ENCODE data around the gene TMEM63B. TPM values are rescaled to one million over a fixed set of nuclear protein-coding genes. Genes with fewer than 3 reads are reported as not detected.
A peak's percentile ranks its signal among the peaks of the same experiment; 100 is the strongest.

The TMEM63B gene
- total RNA-seq, 1 donor from 2014 or later = 19.7 TPM

DNA sequence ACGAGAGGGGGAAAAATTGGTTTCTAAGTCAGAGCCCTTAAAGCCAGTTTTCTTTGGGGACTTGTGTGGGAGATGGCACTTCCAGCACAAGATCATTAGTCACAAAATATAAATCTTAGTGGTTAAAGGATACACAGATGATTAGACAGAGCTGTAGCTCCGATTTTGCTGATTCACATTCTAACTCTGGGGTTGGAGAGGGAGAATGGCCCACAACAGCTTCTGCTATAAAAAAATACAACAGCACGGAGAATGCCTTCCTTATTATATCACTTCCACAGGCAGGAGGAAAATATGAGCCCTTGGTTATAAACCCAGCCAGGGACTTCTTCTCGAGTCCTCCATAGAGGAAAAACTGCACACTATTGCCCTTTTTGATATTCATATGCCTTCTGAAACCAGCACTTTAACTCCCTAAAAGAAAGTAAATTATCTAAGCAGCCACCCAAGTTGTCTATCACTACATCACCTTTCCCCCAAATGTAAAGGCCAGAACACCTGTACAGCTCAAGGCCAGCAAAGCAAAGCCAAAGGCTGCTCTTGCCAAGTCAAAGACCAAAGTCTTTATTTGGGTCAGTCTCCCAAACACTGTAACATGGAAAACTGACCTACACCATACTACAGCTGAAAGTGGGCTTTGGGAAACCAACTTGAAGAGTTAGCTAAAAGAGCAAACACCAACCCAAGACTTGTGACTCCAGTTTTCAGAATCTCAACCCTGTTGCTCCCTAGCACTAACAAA lies 10.5 kb upstream of the TMEM63B start:
- Mint-ChIP-seq H3K9me3 (no peaks in the 10 kb centered on the region), H3K27ac (peak overlapping the region; percentile 64), H3K4me3 (no peak overlapping the region), H3K36me3 (ENCODE audit: low read depth) (peaks cover 42% of the 10 kb centered on the region), H3K4me1 (peaks cover 43% of the 10 kb centered on the region), H3K27me3 (no peaks in the 10 kb centered on the region)
- intact Hi-C loops (cut with micrococcal nuclease) = no loop called here
- DNase-seq = no peak

DNA sequence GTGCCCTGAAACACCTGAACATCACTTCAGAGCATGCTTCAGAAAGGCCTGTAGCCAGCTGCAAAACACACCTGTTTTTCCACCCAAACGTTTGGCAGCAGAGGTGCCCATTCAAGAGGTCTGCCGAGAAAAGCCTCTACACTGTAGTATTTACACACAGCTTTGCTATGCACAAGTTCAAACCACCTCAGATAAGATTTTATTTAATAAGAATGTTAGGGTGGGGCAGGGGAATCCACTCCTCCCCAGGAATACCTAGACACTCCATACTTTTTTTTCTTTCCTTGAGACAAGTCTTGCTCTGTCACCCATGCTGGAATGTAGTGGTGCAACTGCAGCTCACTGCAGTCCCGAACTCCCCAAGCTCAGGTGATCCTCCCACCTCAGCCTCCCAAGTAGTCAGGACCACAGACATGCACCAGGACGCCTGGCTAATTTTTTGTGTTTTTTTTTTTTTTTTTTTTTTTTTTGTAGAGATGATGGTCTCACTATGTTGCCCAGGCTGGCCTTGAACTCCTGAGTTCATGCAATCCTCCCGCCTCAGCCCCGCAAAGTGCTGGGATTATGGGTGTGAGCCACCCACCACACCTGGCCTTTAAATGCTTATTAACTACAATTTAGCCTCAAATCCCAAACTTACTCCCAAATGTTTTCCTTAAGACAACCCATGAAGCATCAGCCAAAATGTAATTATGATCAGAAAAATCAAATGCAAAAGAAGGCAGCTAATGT lies 9.8 kb upstream of the TMEM63B start:
- H3K4me3 Mint-ChIP-seq = no peak overlapping the region
- intact Hi-C loops (cut with micrococcal nuclease) = no loop called here
- DNase-seq = no peak
- peaks cover 44% of the 10 kb centered on the region for H3K4me1 Mint-ChIP-seq
- H3K27ac Mint-ChIP-seq = peak overlapping the region; percentile 11
- H3K27me3 Mint-ChIP-seq = no peaks in the 10 kb centered on the region
- H3K9me3 Mint-ChIP-seq = no peaks in the 10 kb centered on the region
- H3K36me3 Mint-ChIP-seq (ENCODE audit: low read depth) = peaks cover 36% of the 10 kb centered on the region

DNA sequence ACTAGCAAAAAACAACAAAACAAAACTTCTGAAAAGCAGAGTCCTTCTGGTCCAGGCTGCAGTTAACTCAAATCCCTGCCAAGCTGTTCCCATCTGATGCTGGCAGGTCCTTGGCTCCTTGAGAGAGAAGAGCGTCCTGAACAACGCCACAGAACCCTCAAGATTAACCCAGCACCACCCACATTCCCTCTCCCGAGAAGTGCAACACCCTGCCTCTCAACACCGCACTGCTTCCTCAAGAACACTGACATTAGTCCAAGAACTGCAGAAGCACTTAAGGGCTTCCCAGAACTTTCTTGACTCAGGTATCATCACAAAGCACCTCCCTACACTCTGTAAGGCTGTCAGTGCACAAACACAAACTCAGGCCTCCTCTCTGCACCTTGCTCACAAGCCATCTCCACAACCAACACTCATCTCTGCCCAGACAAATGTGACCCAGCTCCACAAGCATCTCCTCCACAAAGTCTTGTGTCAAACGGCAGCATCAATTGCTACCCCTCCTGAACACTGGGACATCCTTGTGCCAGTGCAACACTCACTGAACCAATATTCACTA lies 7.6 kb upstream of the TMEM63B start:
- peaks cover 45% of the 10 kb centered on the region for H3K36me3 Mint-ChIP-seq (ENCODE audit: low read depth)
- no peak overlapping the region for H3K4me3 Mint-ChIP-seq
- H3K9me3 Mint-ChIP-seq = no peaks in the 10 kb centered on the region
- H3K4me1 Mint-ChIP-seq = peaks cover 66% of the 10 kb centered on the region
- intact Hi-C loops (cut with micrococcal nuclease) = no loop called here
- H3K27ac Mint-ChIP-seq = peak overlapping the region; percentile 27
- DNase-seq = no peak
- no peaks in the 10 kb centered on the region for H3K27me3 Mint-ChIP-seq

DNA sequence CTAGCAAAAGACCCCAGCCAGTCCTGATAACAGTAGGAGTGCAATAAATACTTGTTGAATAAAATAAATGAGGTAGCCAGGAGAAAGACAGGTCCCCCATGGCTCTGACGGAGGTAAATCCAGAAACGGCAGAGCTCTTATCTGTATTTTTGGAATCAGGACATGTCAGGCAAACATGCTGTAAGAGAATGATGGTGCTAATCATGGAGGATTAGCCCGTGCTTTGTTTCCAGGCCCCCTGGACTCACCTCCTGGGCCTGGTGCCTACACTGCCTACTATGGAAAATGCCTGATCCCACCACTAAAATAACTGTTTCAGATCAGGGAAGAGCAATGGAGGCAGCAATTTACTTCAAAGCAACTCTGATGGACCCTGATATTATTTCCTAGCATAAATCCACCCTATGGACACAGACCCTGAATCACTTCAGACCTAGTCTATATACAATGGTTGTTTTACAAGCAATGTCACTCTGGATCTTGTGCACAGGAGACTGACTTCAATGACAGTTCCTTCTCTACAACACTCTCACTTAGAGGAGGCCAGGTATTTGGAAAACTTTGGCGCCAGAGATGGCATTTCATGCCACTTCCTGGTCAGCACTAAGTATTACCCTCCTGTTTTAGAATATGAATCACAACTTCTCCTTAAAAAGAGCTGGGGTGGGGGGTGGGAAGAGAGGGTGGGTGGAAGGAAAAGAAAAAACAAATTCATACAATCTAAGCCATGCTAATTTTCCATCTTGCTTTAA lies 6.5 kb upstream of the TMEM63B start:
- Mint-ChIP-seq H3K4me1 (peaks cover 67% of the 10 kb centered on the region), H3K4me3 (no peak overlapping the region), H3K27ac (no peak overlapping the region), H3K27me3 (no peaks in the 10 kb centered on the region), H3K9me3 (no peaks in the 10 kb centered on the region), H3K36me3 (ENCODE audit: low read depth) (peaks cover 41% of the 10 kb centered on the region)
- DNase-seq = no peak
- intact Hi-C loops (cut with micrococcal nuclease) = no loop called here

DNA sequence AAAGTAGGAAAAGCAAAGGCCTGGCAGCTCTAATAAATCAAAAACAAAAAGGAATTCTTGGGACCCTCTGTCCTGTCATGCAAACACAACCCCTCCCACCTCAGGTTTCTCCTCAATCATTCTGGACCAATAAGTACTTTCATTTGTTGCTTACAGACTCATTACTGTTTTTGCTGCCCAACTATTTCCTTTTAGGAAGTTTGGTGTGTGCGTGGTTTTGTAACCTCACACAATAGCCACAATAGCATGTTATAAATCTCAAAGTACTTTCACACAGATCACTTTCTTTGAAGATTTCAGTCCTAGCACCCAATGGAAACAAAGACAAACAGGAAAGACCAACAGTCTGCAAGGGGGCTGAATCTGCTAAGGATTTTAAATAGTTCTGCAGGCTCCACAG lies 4.6 kb upstream of the TMEM63B start:
- no peaks in the 10 kb centered on the region for H3K27me3 Mint-ChIP-seq
- peaks cover 42% of the 10 kb centered on the region for H3K36me3 Mint-ChIP-seq (ENCODE audit: low read depth)
- peak; percentile 77 for DNase-seq
- peak overlapping the region; percentile 65 for H3K27ac Mint-ChIP-seq
- H3K4me3 Mint-ChIP-seq = peak overlapping the region; percentile 52
- no peaks in the 10 kb centered on the region for H3K9me3 Mint-ChIP-seq
- intact Hi-C loops (cut with micrococcal nuclease) = no loop called here
- H3K4me1 Mint-ChIP-seq = peaks cover 63% of the 10 kb centered on the region

DNA sequence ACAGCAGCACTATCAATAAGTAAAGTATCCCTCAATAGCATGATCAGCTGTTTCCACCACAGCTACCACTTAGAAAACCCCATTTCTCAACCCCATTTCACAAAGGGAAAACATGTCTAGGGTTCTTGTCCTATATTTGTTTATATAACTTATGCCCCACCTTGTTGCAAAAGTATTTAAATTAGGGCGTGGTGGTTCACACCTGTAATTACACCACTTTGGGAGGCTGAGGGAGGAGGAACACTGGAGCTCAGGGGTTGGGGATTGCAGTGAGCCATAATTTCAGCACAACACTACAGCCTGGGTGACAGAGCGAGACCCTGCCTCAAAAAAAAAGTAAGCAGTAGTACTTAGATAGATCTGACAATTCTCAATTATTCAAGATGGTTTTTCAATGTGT lies 3.8 kb upstream of the TMEM63B start:
- H3K27ac Mint-ChIP-seq = peak overlapping the region; percentile 65
- intact Hi-C loops (cut with micrococcal nuclease) = no loop called here
- H3K4me1 Mint-ChIP-seq = peaks cover 64% of the 10 kb centered on the region
- peak overlapping the region; percentile 52 for H3K4me3 Mint-ChIP-seq
- DNase-seq = no peak
- peaks cover 38% of the 10 kb centered on the region for H3K36me3 Mint-ChIP-seq (ENCODE audit: low read depth)
- H3K27me3 Mint-ChIP-seq = no peaks in the 10 kb centered on the region
- no peaks in the 10 kb centered on the region for H3K9me3 Mint-ChIP-seq

DNA sequence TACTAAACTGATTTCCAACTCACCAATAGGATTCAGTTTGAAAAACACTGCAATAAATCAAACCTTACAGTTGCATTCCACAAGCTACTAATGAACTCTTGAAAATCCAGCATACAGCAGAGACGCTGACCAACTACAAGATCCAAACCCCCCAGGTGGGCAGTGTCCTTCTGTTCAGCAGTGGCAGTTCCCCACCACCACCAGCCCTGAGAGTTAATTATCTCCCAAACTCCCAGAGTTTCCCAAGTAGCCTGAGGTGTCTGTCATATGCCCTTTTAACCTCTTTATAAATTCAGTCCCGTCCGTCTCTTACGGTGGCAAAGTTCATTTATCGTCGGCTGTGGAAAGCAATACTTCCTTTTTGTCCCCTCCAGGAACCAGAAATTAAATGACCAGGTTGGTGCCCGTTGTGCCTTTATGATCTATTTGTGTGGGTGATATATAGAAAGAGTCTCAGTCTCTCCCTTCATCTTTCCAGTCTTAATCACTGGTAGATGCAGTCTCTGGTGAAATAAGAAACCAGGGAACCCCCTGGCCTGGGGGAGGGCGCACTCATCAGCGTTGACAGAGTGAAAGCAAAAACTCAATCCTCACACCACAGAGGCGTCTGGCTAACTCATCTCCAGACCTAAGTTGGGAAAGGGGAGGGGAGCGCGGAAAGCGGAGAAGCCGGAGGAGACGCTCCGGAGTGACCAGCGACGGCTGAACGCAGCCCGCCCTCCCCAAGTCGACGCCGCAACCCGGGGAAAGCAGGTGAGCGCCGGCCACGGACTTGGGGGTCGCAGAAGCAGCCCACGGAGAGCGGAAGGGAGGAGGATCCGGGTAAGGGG lies 819 bp upstream of the TMEM63B start:
- Mint-ChIP-seq H3K4me3 (peak overlapping the region; percentile 86), H3K9me3 (no peaks in the 10 kb centered on the region), H3K4me1 (peaks cover 50% of the 10 kb centered on the region), H3K27me3 (no peaks in the 10 kb centered on the region), H3K36me3 (ENCODE audit: low read depth) (peaks cover 32% of the 10 kb centered on the region), H3K27ac (peak overlapping the region; percentile 99)
- DNase-seq = peak; percentile 92
- intact Hi-C loops (cut with micrococcal nuclease) = loop anchor here (1.0 to 5.0 kb wide), 8 partner anchors 24 to 498 kb away; partner anchors contain the start of genes CDC5L, GTPBP2, HSP90AB1 and SLC29A1

DNA sequence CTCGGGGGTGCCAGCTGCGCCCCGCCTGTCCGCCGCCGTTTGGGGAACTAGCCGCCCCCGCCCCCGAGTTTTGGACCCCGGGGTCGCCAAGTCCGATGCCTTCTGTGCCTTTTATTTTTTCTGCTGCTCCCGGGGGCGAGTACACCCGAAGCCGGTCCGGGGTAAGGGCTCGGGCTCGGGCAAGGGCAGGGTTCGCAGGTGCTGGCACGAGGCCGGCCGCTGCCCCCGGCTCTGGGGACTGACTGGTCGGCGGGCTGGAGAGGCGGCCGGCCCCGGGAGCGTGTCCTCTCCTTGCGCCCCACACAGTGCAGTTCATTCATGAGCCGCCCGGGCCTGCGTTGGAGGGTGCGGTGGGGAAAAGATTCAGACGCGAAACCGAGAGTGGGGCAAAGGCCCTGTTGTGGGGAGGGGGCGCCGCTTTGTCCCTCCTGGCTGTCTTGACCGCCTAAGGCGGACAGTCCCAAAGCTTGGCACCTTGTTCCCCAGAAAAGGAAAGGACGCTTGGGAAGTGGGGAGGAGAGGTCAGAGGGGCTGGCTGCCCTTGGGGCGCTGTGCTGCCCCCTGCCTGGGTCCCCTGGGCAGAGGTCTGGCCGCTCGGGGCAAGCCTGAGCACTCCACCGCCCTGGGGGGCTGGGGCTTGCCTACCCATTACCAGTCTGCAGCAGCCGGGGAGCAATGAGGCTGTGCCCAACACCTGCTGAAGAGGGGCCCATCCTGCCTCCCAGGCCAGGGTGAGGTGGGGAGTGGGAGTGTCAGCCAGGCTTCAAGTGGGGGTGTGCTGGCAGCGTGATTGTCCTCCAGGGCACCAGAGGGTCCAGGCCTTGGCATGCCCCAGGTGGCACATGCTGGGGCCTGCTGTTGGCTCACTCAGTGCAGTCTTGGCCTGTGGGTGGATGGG lies 915 bp downstream of the TMEM63B start:
- Mint-ChIP-seq H3K4me1 (peaks cover 47% of the 10 kb centered on the region), H3K27ac (peak overlapping the region; percentile 78), H3K9me3 (no peaks in the 10 kb centered on the region), H3K27me3 (no peaks in the 10 kb centered on the region), H3K36me3 (ENCODE audit: low read depth) (peaks cover 29% of the 10 kb centered on the region), H3K4me3 (peak overlapping the region; percentile 86)
- intact Hi-C loops (cut with micrococcal nuclease) = loop anchor here (5.0 kb wide), 1 partner anchor 356 kb away; the partner anchor contains the start of gene VEGFA
- peak; percentile 72 for DNase-seq

DNA sequence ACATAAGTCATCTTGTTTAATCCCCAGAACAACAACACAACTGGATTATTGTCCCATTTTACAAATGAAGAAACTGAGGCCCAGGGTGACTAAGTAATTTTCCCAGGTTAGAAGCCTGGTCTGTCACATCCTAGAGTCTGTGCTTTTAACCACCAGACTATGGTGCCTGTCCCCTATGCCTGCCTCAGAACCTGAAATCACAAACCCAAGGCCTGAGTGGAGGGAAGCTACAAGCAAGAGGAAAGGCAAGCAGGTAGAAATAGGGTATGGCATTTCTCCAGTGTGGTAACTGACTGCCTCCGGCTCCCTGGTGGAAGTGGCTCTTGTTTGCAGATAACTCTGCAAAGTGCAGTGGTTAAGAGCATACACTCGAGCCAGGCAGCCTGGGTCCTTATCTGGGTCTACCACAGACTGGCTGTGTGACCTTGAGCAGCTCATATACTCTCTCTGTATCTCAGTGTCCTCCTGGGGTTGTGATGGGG lies 2.5 kb downstream of the TMEM63B start:
- peak; percentile 63 for DNase-seq
- H3K4me3 Mint-ChIP-seq = peak overlapping the region; percentile 22
- H3K9me3 Mint-ChIP-seq = no peaks in the 10 kb centered on the region
- H3K36me3 Mint-ChIP-seq (ENCODE audit: low read depth) = peaks cover 15% of the 10 kb centered on the region
- intact Hi-C loops (cut with micrococcal nuclease) = loop anchor here (5.0 kb wide), 1 partner anchor 358 kb away; the partner anchor contains the start of gene VEGFA
- H3K4me1 Mint-ChIP-seq = peaks cover 32% of the 10 kb centered on the region
- no peaks in the 10 kb centered on the region for H3K27me3 Mint-ChIP-seq
- no peak overlapping the region for H3K27ac Mint-ChIP-seq

DNA sequence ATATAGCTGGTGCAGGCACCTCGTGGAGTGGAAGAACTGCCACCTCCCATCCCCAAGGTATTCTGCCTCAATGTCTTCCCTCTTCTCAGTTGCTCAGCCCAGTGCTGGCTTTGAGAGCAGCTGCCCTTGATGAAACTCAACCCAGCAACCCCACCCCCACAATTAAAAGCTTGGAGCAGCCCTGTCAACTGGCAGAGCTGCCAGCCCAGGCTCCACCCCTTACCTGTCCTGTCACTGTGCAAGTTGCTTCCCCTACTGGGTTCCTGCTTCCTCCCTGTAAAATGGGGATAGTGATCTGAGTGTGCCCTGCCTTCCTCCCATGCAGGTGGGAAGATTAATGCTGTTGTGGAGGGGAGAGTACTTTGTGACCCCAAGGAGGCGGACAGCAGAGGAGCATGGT lies 4.5 kb downstream of the TMEM63B start:
- Mint-ChIP-seq H3K27ac (peak overlapping the region; percentile 42), H3K27me3 (no peaks in the 10 kb centered on the region)

DNA sequence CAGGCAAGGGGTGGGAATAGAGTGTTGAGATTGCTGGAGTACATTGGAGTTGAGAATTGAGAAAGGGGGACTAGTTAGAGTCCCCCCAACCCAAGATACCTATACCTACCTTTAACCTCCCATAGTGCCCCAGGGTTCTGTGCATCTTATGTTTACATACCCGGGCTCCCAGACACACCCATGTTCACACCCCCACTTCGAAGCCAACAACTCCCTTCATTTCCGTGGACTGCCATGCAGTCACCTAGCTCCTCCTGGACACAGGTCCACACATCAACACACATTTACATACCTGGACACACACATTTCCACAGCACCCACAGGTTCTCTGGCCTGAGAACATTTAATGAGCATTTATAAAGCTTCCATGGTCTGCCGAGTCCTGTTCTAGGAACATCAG lies 5.1 kb downstream of the TMEM63B start:
- no peak overlapping the region for H3K27ac Mint-ChIP-seq
- no peaks in the 10 kb centered on the region for H3K9me3 Mint-ChIP-seq
- no peaks in the 10 kb centered on the region for H3K27me3 Mint-ChIP-seq
- intact Hi-C loops (cut with micrococcal nuclease) = no loop called here
- DNase-seq = no peak
- H3K4me1 Mint-ChIP-seq = peaks cover 18% of the 10 kb centered on the region
- H3K36me3 Mint-ChIP-seq (ENCODE audit: low read depth) = peaks cover 5% of the 10 kb centered on the region
- H3K4me3 Mint-ChIP-seq = no peak overlapping the region

More for the DNA sequence above, 4.5 kb downstream of the TMEM63B start:
- intact Hi-C loops (cut with micrococcal nuclease) = no loop called here
- Mint-ChIP-seq H3K4me3 (no peak overlapping the region), H3K4me1 (peaks cover 18% of the 10 kb centered on the region), H3K9me3 (no peaks in the 10 kb centered on the region), H3K36me3 (ENCODE audit: low read depth) (peaks cover 5% of the 10 kb centered on the region)
- no peak for DNase-seq
